Suprapubic skin (tissue), 4 donors: ENCODE measurements around the gene SCAMP4.

ENCODE experiments used
- POLR2A ChIP-seq, 2 donors: fragments of 450-650 bp; IDR thresholded peaks; one replicate each; pipeline ENCODE4 v1.6.1; 2017; ENCODE audit warnings: antibody characterized with exemption in 2 of 2, mild to moderate bottlenecking in 2 of 2, moderate library complexity in 2 of 2
- POLR2AphosphoS5 ChIP-seq, 3 donors: sonication (generic); formaldehyde crosslinking; IDR thresholded peaks; one replicate each; pipeline ENCODE4 v1.6.1; 2017; ENCODE audit warnings: antibody characterized with exemption in 3 of 3
- TF ChIP-seq, protein P1 (sequence below), 2 donors: fragments of 200-600 bp in 1 of 2; fragments of 450-650 bp in 1 of 2; sonication (generic) in 1 of 2; IDR thresholded peaks; one replicate each; pipeline ENCODE4 v1.5.1; 2016 to 2019; ENCODE audit warnings: antibody characterized with exemption in 2 of 2, mild to moderate bottlenecking in 1 of 2, moderate library complexity in 1 of 2

DNA sequence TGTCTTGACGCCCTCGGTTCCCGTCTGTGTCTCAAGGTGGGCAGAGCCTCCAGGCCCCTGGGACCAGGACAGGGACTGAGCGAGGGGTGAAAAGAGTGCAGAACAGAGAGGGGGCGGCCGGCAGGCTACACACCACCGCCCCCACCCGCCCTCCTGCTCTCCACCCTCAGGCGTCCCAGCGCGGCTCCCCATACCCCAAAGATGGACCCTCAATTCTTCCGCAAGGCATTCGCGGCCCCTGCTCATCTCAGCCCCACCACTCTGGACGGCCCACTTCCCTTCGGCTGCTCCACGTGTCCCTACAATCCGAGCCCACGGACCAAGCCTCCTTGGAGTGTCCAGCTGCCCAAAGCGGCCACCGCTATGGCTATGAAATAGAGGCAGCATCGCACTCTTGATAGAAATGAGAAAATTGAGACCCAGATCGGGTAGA lies 43.6 kb upstream of the SCAMP4 start:
- TF ChIP-seq, protein P1, sequence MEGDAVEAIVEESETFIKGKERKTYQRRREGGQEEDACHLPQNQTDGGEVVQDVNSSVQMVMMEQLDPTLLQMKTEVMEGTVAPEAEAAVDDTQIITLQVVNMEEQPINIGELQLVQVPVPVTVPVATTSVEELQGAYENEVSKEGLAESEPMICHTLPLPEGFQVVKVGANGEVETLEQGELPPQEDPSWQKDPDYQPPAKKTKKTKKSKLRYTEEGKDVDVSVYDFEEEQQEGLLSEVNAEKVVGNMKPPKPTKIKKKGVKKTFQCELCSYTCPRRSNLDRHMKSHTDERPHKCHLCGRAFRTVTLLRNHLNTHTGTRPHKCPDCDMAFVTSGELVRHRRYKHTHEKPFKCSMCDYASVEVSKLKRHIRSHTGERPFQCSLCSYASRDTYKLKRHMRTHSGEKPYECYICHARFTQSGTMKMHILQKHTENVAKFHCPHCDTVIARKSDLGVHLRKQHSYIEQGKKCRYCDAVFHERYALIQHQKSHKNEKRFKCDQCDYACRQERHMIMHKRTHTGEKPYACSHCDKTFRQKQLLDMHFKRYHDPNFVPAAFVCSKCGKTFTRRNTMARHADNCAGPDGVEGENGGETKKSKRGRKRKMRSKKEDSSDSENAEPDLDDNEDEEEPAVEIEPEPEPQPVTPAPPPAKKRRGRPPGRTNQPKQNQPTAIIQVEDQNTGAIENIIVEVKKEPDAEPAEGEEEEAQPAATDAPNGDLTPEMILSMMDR (IDR thresholded peaks at IDR 0.05), result no peak
- TF ChIP-seq POLR2AphosphoS5 (IDR thresholded peaks at IDR 0.05), result no peak
- no peak for TF ChIP-seq POLR2A (IDR thresholded peaks at IDR 0.05)
